ENCODE measurements around the gene CLCNKA.
A peak's percentile ranks its signal among the peaks of the same experiment; 100 is the strongest.
"Not testable (repeated sequence)": the region's sequence is repeated elsewhere in the genome, so short reads cannot be mapped to it uniquely, and the experiment has no call there.

Gene CLCNKA

GRCh38 chr1:16042096-16042495 is 20.3 kb downstream of the CLCNKA start:
- DNase-seq (ENCODE audit: low spot score), result no peak

GRCh38 chr1:16042654-16043053 is 20.8 kb downstream of the CLCNKA start:
- DNase-seq (ENCODE audit: low spot score), result not testable (repeated sequence)

- no peak for DNase-seq (ENCODE audit: low spot score)
Measured at GRCh38 chr1:16043521-16043920, 21.7 kb downstream of the CLCNKA start, which contains the start of gene CLCNKB. Gene CLCNKB, plus strand, starts transcription at chr1:16043782. Its CDS starts 711 bp downstream, at chr1:16044493.

- no peak for DNase-seq (ENCODE audit: low spot score)
Measured at GRCh38 chr1:16043950-16044349, 22.1 kb downstream of the CLCNKA start.

GRCh38 chr1:16046842-16047241 is 25.0 kb downstream of the CLCNKA start:
- no peak for DNase-seq (ENCODE audit: low spot score)

GRCh38 chr1:16047791-16048475 is 26.1 kb downstream of the CLCNKA start:
- DNase-seq (ENCODE audit: low spot score), result no peak

- no peak for DNase-seq (ENCODE audit: low spot score)
Measured at GRCh38 chr1:16048573-16049189, 26.8 kb downstream of the CLCNKA start.

GRCh38 chr1:16050328-16050727 is 28.5 kb downstream of the CLCNKA start:
- no peak for DNase-seq (ENCODE audit: low spot score)

GRCh38 chr1:16051039-16051438 is 29.2 kb downstream of the CLCNKA start:
- no peak for DNase-seq (ENCODE audit: low spot score)

- DNase-seq (ENCODE audit: low spot score), result not testable (repeated sequence)
Measured at GRCh38 chr1:16051949-16052348, 30.1 kb downstream of the CLCNKA start.

- no peak for DNase-seq (ENCODE audit: low spot score)
Measured at GRCh38 chr1:16053781-16054502, 32.1 kb downstream of the CLCNKA start.

- DNase-seq (ENCODE audit: low spot score), result no peak
Measured at GRCh38 chr1:16054598-16055540, 33.0 kb downstream of the CLCNKA start.

- peak; percentile 92 for DNase-seq (ENCODE audit: low spot score)
Measured at GRCh38 chr1:16055613-16056520, 34.0 kb downstream of the CLCNKA start.

GRCh38 chr1:16056521-16056912 is 34.7 kb downstream of the CLCNKA start:
- not testable (repeated sequence) for DNase-seq (ENCODE audit: low spot score)

GRCh38 chr1:16057314-16057915 is 35.6 kb downstream of the CLCNKA start:
- DNase-seq (ENCODE audit: low spot score), result not testable (repeated sequence)

GRCh38 chr1:16058394-16059120 is 36.7 kb downstream of the CLCNKA start:
- not testable (repeated sequence) for DNase-seq (ENCODE audit: low spot score)

- no peak for DNase-seq (ENCODE audit: low spot score)
Measured at GRCh38 chr1:16061266-16061665, 39.4 kb downstream of the CLCNKA start.

- DNase-seq (ENCODE audit: low spot score), result not testable (repeated sequence)
Measured at GRCh38 chr1:16061989-16062686, 40.3 kb downstream of the CLCNKA start.

- not testable (repeated sequence) for DNase-seq (ENCODE audit: low spot score)
Measured at GRCh38 chr1:16062687-16063075, 40.8 kb downstream of the CLCNKA start.

Measured in germinal center (tissue), 1 donor.